NCI-H1092 treated with DMSO at 0.1 percent for 48 hours (cell line): ENCODE results near the gene EBLN1.

ENCODE experiments used
- DNase-seq: peaks from one replicate; lab custom pipeline; 2025; lab: John Stamatoyannopoulos, UW

The EBLN1 gene

GRCh38 chr10:22217842-22218241 is at the start of gene EBLN1:
EBLN1 (minus strand) TSS chr10:22218015; CDS start chr10:22209983, 8,032 bp downstream.
- no peak for DNase-seq

- DNase-seq: no peak
Measured at GRCh38 chr10:22265839-22266537, 48.2 kb upstream of the EBLN1 start.

- DNase-seq: no peak
Measured at GRCh38 chr10:22263106-22263505, 45.3 kb upstream of the EBLN1 start.

- no peak for DNase-seq
Measured at GRCh38 chr10:22259280-22259679, 41.5 kb upstream of the EBLN1 start.

- DNase-seq: no peak
Measured at GRCh38 chr10:22258471-22258870, 40.7 kb upstream of the EBLN1 start.

GRCh38 chr10:22253580-22253882 is 35.7 kb upstream of the EBLN1 start:
- no peak for DNase-seq

- peak; percentile 19 for DNase-seq
Measured at GRCh38 chr10:22252801-22253579, 35.2 kb upstream of the EBLN1 start.

- DNase-seq: peak; percentile 83
Measured at GRCh38 chr10:22252224-22252800, 34.5 kb upstream of the EBLN1 start.

- DNase-seq: peak; percentile 83
Measured at GRCh38 chr10:22251751-22252223, 34.0 kb upstream of the EBLN1 start.

GRCh38 chr10:22250897-22251660 is 33.3 kb upstream of the EBLN1 start:
- DNase-seq: peak; percentile 61

GRCh38 chr10:22247636-22248035 is 29.8 kb upstream of the EBLN1 start:
- DNase-seq: no peak

- DNase-seq: no peak
Measured at GRCh38 chr10:22246680-22247391, 29.0 kb upstream of the EBLN1 start.

GRCh38 chr10:22245567-22245966 is 27.8 kb upstream of the EBLN1 start:
- no peak for DNase-seq

- DNase-seq: no peak
Measured at GRCh38 chr10:22244855-22245254, 27.0 kb upstream of the EBLN1 start.

- DNase-seq: no peak
Measured at GRCh38 chr10:22244001-22244400, 26.2 kb upstream of the EBLN1 start.

- no peak for DNase-seq
Measured at GRCh38 chr10:22243321-22243720, 25.5 kb upstream of the EBLN1 start.

GRCh38 chr10:22231260-22231659 is 13.4 kb upstream of the EBLN1 start:
- no peak for DNase-seq

GRCh38 chr10:22230158-22230833 is 12.5 kb upstream of the EBLN1 start:
- peak; percentile 37 for DNase-seq

- peak; percentile 36 for DNase-seq
Measured at GRCh38 chr10:22229802-22230157, 12.0 kb upstream of the EBLN1 start.

GRCh38 chr10:22228943-22229801 is 11.4 kb upstream of the EBLN1 start:
- peak; percentile 87 for DNase-seq
